ENCODE data around the gene ZNF256. TPM values are rescaled to one million over a fixed set of nuclear protein-coding genes. Genes with fewer than 3 reads are reported as not detected.

ZNF256 gene
- 3.2 and 3.9 TPM in 2 replicates for total RNA-seq

DNA sequence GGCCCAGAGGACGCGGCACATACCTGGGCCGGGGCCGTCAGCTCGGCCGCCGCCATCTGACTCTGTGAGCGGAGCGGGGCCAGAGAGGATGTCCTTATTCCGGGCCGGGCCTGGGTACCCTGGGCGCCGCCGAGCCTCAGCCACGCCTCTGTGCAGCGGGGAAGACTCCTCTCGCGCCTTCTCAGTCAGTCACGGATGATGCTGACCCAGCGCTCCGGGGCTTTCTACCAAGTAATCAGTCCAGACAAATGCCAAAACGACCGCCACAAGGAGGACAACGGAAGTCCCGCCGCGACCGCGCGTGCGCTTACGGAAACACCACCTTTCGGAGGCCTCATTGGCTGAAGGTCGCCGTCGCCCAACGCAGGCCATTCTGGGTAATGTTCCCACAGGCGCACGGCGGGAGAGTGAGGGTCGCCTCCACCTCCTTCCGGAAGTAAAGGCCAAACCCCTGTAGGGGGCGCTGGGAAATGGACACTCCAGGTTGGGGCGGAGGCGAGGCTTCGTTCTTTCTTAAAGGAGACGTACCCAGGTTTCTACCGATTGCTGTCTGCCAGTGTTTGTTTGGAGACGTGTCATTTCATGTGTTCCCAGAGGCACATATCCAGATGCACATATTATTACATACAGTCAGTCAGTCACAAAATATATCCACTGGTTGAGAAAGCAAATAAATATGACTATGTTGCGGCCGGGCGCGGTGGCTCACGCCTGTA is at the start of gene ZNF256:
Gene ZNF256, minus strand, starts transcription at position 288 of the 716 bp plus-strand sequence. Its CDS starts 232 bp downstream, at position 56.
- Mint-ChIP-seq H3K4me1 (peaks cover 11% of the 10 kb centered on the region), H3K27ac (peak within 1 kb of the TSS; percentile 90), H3K4me3 (peak within 1 kb of the TSS; percentile 96), H3K36me3 (ENCODE audit: low read depth) (peaks cover 39% of the 10 kb centered on the region), H3K9me3 (peaks cover 37% of the 10 kb centered on the region), H3K27me3 (no peaks in the 10 kb centered on the region)
- peak; percentile 94 for DNase-seq
- intact Hi-C loops (cut with micrococcal nuclease), result loop anchor here (1.0 to 2.0 kb wide), 2 partner anchors 31 to 55 kb away; partner anchors contain the start of genes ZNF417 and ZNF606

DNA sequence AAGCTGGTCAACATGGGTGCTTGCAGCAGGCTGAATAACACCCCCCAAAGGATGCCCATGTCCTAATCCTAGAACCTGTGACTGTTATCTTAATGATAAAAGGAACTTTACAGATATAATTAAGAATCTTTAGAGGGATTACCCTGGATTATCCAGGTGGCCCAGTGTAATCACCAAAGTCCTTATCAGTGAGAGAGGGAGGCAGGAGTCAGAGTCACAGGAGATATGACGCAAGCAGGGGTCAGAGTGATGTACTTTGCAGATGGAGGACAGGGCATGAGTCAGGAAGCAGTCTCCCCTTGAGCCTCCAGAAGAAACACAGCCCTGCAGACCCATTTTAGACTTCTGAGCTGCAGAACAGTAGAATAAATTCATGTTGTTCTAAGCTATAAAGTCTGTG is 45.3 kb upstream of the ZNF256 start:
- DNase-seq, result no peak
- intact Hi-C loops (cut with micrococcal nuclease), result no loop called here
- H3K4me3 Mint-ChIP-seq, result no peak overlapping the region
- H3K9me3 Mint-ChIP-seq, result peaks cover 36% of the 10 kb centered on the region
- no peaks in the 10 kb centered on the region for H3K4me1 Mint-ChIP-seq
- H3K36me3 Mint-ChIP-seq (ENCODE audit: low read depth), result peaks cover 54% of the 10 kb centered on the region
- no peak overlapping the region for H3K27ac Mint-ChIP-seq
- H3K27me3 Mint-ChIP-seq, result no peaks in the 10 kb centered on the region

DNA sequence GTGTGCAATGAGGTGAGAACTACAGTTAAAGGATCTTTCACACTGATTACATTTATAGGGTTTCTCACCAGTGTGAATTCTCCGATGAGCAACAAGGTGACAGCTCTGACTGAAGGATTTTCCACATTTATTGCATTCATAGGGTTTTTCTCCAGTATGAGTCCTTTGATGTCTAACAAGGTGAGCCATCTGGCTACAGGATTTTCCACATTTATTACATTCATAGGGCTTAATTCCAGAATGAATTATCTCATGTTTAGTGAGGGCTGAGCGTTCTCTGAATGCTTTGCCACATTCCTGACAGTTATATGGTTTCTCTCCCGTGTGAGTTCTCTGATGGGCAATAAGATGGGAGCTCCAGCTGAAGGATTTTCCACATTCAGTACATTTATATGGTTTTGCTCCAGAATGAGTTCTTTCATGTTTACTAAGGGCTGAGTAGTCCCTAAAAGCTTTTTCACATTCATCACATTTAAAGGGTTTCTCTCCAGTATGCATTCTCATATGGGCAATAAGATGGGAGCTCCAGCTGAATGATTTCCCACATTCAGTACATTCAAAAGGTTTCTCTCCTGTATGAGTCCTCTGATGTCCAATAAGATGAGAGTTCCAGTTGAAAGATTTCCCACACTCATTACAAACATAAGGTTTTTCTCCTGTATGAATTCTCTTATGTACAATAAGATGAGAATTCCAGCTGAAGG is 31.2 kb upstream of the ZNF256 start:
- H3K4me1 Mint-ChIP-seq, result no peaks in the 10 kb centered on the region
- intact Hi-C loops (cut with micrococcal nuclease), result no loop called here

GRCh38 chr19:57974434-57974833 is 26.9 kb upstream of the ZNF256 start, which contains the start of gene C19orf18:
C19orf18 (minus strand) TSS chr19:57974534; CDS start chr19:57974432, 102 bp downstream.
- Mint-ChIP-seq H3K4me3 (no peak within 1 kb of the TSS), H3K27ac (no peak within 1 kb of the TSS), H3K9me3 (peaks cover 17% of the 10 kb centered on the region), H3K4me1 (no peaks in the 10 kb centered on the region), H3K27me3 (no peaks in the 10 kb centered on the region), H3K36me3 (ENCODE audit: low read depth) (peaks cover 11% of the 10 kb centered on the region)
- DNase-seq, result no peak
- intact Hi-C loops (cut with micrococcal nuclease), result no loop called here

More for the DNA sequence above, 31.2 kb upstream of the ZNF256 start:
- Mint-ChIP-seq H3K27ac (no peak overlapping the region), H3K4me3 (no peak overlapping the region), H3K36me3 (ENCODE audit: low read depth) (peaks cover 43% of the 10 kb centered on the region), H3K27me3 (no peaks in the 10 kb centered on the region), H3K9me3 (peaks cover 9% of the 10 kb centered on the region)
- no peak for DNase-seq

DNA sequence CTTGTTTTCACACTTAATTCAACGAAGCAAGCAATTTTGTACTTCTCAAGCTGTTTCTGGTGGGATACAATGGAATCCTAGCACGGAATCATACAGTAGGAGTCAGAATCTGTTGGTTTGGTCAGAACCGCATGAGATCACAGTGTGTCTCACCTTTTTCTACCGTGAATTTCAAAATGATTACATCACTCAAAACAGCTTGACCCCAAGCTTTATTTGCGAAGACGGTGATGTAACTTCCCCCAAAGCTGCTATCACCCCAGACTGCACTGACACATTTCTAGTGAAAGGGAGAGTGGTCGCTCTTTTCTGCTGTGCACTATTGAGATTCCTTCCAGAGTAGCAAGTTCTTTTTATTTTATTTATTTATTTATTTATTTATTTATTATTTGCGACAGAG is 17.3 kb upstream of the ZNF256 start:
- intact Hi-C loops (cut with micrococcal nuclease), result no loop called here

GRCh38 chr19:57961785-57962184 is 14.3 kb upstream of the ZNF256 start:
- H3K27ac Mint-ChIP-seq, result no peak overlapping the region
- peaks cover 23% of the 10 kb centered on the region for H3K9me3 Mint-ChIP-seq
- H3K4me1 Mint-ChIP-seq, result no peaks in the 10 kb centered on the region
- intact Hi-C loops (cut with micrococcal nuclease), result no loop called here
- no peak for DNase-seq
- H3K27me3 Mint-ChIP-seq, result no peaks in the 10 kb centered on the region
- no peak overlapping the region for H3K4me3 Mint-ChIP-seq
- peaks cover 4% of the 10 kb centered on the region for H3K36me3 Mint-ChIP-seq (ENCODE audit: low read depth)

More for the DNA sequence above, 17.3 kb upstream of the ZNF256 start:
- H3K4me1 Mint-ChIP-seq, result no peaks in the 10 kb centered on the region
- H3K4me3 Mint-ChIP-seq, result no peak overlapping the region
- H3K27me3 Mint-ChIP-seq, result no peaks in the 10 kb centered on the region
- peaks cover 24% of the 10 kb centered on the region for H3K9me3 Mint-ChIP-seq
- no peak for DNase-seq
- H3K27ac Mint-ChIP-seq, result no peak overlapping the region
- H3K36me3 Mint-ChIP-seq (ENCODE audit: low read depth), result peaks cover 2% of the 10 kb centered on the region

DNA sequence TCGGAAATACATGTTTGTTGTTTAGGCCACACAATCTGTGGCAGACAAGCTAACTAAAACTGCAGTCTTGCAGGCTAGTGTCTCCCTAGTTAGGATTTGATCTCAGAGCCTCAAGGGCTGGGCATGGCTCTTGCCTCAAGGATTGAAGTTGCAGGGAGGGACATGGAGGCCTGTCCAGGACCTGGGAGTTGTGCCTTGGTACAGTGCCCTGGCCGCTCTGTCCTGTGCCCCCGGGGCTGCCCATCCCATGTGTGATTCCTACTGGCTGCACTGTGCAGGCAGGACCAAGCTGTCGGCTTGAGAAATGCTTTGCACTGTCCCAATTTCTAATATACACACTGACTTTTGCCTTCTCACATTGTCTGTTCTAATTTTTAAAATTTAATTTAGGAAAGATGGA is 7.5 kb upstream of the ZNF256 start:
- H3K36me3 Mint-ChIP-seq (ENCODE audit: low read depth), result peaks cover 3% of the 10 kb centered on the region
- no peak overlapping the region for H3K4me3 Mint-ChIP-seq
- no peak overlapping the region for H3K27ac Mint-ChIP-seq
- H3K9me3 Mint-ChIP-seq, result peaks cover 26% of the 10 kb centered on the region
- no peaks in the 10 kb centered on the region for H3K4me1 Mint-ChIP-seq
- H3K27me3 Mint-ChIP-seq, result no peaks in the 10 kb centered on the region
- DNase-seq, result no peak
- intact Hi-C loops (cut with micrococcal nuclease), result no loop called here

DNA sequence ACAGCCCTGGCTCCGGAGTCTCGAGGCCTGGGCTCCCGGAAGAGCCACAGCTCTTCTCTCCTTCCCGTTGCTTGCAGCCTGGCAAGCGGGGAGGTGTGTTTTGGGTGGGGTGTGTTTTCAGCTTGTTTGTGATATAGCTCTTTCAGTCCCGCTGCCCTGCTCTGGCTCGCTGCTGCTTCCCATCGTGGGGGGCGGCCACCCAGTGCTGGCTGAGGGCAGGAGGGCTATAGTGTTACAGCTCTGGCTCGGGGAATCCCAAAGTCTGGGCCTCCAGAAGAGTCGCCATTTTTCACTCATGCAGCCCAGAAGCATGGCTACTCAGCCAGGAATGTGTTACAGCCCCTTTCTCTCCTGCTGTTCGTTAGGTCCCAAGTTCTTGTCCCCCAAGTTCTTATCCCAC is 2.2 kb upstream of the ZNF256 start:
- intact Hi-C loops (cut with micrococcal nuclease), result no loop called here
- Mint-ChIP-seq H3K27ac (no peak overlapping the region), H3K9me3 (peaks cover 28% of the 10 kb centered on the region)

DNA sequence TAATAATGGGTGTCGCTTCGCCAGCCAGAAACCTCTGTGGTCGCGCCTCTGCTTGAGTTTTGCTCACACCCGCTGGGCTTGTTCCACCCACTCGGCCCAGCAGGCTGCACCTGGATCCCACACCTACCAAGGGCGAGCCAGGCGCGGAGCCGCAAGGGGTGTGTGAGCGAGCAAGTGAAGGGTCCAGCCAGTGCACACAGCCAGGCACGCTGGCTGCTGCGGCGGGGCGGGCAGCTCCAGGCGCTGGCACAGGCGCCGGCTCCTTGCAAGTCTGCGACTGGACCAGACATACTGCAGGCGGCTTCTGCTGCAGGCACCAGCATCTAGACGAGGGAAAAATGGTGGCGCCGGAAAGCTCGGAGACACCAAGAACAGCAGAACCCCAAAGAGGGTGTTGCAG is 1.8 kb upstream of the ZNF256 start:
- Mint-ChIP-seq H3K36me3 (ENCODE audit: low read depth) (peaks cover 22% of the 10 kb centered on the region), H3K4me3 (no peak overlapping the region), H3K9me3 (peaks cover 25% of the 10 kb centered on the region), H3K27me3 (no peaks in the 10 kb centered on the region), H3K4me1 (peaks cover 11% of the 10 kb centered on the region), H3K27ac (no peak overlapping the region)
- intact Hi-C loops (cut with micrococcal nuclease), result no loop called here
- DNase-seq, result no peak

More for the DNA sequence above, 2.2 kb upstream of the ZNF256 start:
- H3K4me1 Mint-ChIP-seq, result peaks cover 11% of the 10 kb centered on the region
- H3K4me3 Mint-ChIP-seq, result no peak overlapping the region
- H3K36me3 Mint-ChIP-seq (ENCODE audit: low read depth), result peaks cover 19% of the 10 kb centered on the region
- no peak for DNase-seq
- no peaks in the 10 kb centered on the region for H3K27me3 Mint-ChIP-seq

DNA sequence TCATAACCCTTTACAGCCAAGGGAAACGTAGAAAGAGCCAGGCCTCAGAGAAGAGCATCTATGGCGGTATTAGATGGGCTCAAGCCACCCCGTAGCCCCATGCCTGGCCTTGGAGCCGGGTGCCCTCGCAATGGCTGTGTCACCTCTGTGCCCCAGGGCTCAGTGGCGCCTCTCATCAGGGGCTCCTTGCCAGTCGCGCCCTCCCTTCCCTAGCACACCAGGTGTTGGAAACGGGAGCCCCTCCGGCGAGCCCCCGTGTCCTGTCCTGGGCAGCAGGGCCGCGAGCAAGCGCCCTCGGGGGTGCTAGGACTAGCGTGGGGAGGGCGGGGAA is 453 bp downstream of the ZNF256 start:
- H3K9me3 Mint-ChIP-seq, result peaks cover 41% of the 10 kb centered on the region
- no peak overlapping the region for H3K27ac Mint-ChIP-seq
- intact Hi-C loops (cut with micrococcal nuclease), result loop anchor here (1.0 to 2.0 kb wide), 2 partner anchors 31 to 56 kb away; partner anchors contain the start of genes ZNF417 and ZNF606

DNA sequence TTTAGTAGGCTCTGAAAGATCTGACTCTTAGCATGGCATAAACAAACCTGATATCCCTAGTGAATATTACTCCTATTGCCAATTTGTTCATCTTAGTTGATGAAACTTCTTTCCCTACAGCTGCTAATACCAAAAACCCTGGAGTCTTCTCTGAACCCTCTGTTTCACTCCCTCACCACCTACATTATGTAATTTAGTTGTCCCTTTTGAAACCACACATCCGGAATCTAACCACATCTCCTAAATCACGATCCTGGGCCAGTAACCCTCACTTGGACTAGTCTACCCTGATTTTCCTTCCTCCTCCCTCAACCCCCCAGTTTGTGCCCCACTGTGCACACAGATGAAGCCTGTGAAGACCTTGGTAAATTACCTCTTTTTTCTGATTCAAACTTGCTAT is 1.2 kb downstream of the ZNF256 start:
- DNase-seq, result no peak
- Mint-ChIP-seq H3K27me3 (no peaks in the 10 kb centered on the region), H3K4me3 (peak overlapping the region; percentile 96), H3K4me1 (peaks cover 11% of the 10 kb centered on the region), H3K36me3 (ENCODE audit: low read depth) (peaks cover 51% of the 10 kb centered on the region), H3K9me3 (peaks cover 44% of the 10 kb centered on the region), H3K27ac (no peak overlapping the region)
- intact Hi-C loops (cut with micrococcal nuclease), result loop anchor here (2.0 kb wide), 1 partner anchor 56 kb away; the partner anchor contains the start of gene ZNF606

More for the DNA sequence above, 453 bp downstream of the ZNF256 start:
- no peak for DNase-seq
- Mint-ChIP-seq H3K4me1 (peaks cover 11% of the 10 kb centered on the region), H3K4me3 (peak overlapping the region; percentile 96), H3K36me3 (ENCODE audit: low read depth) (peaks cover 44% of the 10 kb centered on the region), H3K27me3 (no peaks in the 10 kb centered on the region)

GRCh38 chr19:57941593-57941992 is 5.9 kb downstream of the ZNF256 start:
- Mint-ChIP-seq H3K27ac (no peak overlapping the region), H3K4me1 (peaks cover 7% of the 10 kb centered on the region), H3K36me3 (ENCODE audit: low read depth) (peaks cover 74% of the 10 kb centered on the region), H3K4me3 (no peak overlapping the region), H3K9me3 (peaks cover 51% of the 10 kb centered on the region), H3K27me3 (no peaks in the 10 kb centered on the region)
- no peak for DNase-seq
- intact Hi-C loops (cut with micrococcal nuclease), result no loop called here

- no peak overlapping the region for H3K27ac Mint-ChIP-seq
- intact Hi-C loops (cut with micrococcal nuclease), result no loop called here
- H3K4me3 Mint-ChIP-seq, result no peak overlapping the region
- H3K4me1 Mint-ChIP-seq, result no peaks in the 10 kb centered on the region
- H3K9me3 Mint-ChIP-seq, result peaks cover 34% of the 10 kb centered on the region
- H3K36me3 Mint-ChIP-seq (ENCODE audit: low read depth), result peaks cover 44% of the 10 kb centered on the region
- H3K27me3 Mint-ChIP-seq, result no peaks in the 10 kb centered on the region
- DNase-seq, result no peak
Measured at GRCh38 chr19:57935731-57936130, 11.8 kb downstream of the ZNF256 start.
